NK-92 (cell line): ENCODE measurements around the gene LPIN3.

Experiments
- DNase-seq: peaks from one replicate; lab custom pipeline; 2025; ENCODE audit not compliant: unreplicated experiment; lab: John Stamatoyannopoulos, UW

LPIN3 gene

DNA sequence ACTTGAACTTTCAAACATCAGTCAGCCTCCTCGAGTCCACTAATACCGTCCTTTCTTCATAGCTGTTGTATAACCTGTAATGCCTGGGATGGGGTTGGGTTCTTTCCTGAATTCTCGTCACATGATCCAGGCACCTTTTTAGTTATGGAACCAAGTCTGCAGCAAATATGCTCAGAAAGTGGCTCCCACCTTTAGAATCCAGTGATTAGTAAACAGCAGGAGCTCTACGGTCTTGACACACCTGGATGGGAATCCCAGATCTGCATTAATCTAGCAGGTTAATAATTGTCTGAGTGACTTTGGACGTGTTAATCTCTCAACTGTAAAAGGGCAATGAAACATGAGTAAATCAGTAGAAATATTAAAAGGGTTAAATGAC, 22.4 kb upstream of the LPIN3 start:
- no peak for DNase-seq

- DNase-seq = no peak
These were observed 20.2 kb upstream of the LPIN3 start for GRCh38 chr20:41320441-41320840.

DNA sequence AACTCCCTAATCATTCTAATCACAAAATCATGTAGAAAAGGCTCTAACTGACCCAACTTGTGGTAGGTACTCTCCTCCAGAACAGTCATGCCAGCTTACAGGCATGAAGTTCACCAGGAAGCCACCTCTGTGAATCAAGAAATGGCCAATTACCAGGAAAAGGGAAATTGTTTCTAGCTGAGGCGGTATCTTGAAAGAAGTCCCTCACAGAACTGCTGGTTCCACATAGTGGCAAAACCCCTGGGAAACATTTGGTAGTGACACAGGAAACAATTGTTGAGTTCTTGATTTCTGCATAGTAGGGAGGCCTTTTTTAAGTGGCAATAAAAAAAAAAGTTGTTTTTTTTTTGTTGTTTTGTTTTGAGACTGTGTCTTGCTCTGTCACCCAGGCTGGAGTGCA, 19.6 kb upstream of the LPIN3 start:
- DNase-seq = no peak

GRCh38 chr20:41327178-41327577, 13.4 kb upstream of the LPIN3 start:
- no peak for DNase-seq

DNA sequence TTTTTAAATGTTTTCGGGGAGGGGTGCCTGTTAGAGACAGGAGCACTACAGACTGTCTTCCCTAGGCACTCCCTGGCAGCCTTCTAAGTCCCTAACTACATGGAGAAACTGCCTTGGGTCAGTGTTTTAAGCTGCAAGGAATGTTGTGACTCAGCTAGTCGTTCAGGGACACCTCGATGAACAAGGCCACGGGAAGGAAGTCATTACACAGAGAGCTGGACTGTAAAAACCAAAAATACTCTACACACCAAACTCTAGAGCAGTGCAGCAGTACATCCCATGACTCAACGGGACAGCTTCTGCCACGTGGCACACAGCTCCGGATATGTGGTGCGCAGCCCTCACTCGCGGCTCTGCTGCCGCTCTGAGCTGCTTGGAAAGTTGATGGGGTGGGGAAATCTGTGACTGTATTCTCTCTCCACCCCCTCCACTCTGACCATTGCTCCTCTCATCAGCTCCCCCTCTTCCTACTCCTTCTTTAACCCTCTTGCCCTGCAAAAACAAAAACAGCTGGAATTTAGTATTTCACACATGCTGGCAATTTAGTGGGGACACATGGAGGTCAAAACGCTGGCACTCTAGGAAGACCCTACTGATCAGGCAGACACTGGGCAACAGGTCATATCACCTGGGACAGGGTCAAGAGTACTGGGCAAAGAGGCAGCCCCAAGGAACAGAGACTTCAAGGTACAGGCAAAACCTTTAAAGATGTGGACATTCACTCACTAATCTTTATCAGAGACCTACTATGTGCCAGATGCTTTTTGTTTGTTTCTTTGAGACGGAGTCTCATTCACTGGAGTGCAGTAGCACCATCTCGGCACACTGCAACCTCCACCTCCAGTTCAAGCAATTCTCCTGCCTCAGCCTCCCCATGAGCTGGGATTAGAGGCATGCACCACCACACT, 10.9 kb upstream of the LPIN3 start:
- no peak for DNase-seq

DNA sequence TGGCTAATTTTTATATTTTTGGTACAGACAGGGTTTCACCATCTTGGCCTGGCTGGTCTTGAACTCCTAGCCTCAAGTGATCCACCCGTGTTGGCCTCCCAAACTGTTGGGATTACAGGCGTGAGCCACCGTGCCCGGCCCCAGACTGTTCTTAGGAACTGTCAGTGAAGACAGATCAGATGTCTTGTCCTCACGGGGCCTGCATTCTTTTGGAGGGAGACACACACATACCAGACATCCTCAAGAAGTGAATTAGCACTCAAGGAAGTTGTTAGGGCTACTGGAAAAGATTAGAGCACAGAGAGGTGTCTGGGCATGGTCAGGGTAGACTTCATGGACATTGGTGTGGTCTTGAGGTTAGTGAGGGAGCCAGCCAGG, 10.3 kb upstream of the LPIN3 start:
- no peak for DNase-seq

- DNase-seq = no peak
These were observed 9.7 kb upstream of the LPIN3 start for GRCh38 chr20:41330941-41331340.

DNA sequence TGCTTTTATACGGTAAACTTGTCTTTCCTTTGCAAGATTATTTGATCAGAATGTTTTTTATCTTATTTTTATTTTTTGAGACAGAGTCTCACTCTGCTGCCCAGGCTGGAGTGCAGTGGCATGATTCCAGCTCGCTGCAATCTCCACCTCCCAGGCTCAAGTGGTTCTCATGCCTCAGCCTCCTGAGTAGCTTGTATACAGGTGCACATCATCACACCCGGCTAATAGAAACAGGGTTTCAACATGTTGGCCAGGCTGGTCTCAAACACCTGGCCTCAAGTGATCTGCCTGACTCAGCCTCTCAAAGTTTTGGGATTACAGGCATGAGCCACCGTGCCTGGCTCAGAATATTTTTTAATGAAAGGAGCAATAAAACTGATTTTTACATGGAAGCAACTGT, 8.9 kb upstream of the LPIN3 start:
- DNase-seq = no peak

GRCh38 chr20:41334036-41334435, 6.6 kb upstream of the LPIN3 start:
- DNase-seq = no peak

GRCh38 chr20:41334443-41335421, 5.9 kb upstream of the LPIN3 start:
- DNase-seq = no peak

DNA sequence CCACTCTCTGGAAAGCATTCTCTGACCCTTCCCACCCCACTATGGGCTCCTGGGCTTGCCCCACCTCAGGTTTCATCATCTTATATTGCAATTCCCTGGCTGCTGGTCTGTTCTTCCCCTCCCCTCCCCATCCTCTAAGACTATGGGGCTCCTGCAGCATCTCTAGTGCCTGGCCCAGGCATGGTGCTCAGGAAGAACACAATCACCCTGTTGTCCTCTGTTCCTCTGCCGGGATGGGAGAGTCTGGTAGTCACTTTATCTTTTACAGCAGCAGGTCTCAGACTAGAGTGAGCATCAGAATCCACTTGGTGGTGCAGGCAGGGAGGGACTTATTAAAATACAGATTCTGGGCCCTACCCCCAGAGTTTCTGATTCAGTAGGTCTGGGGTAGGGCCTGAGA, 5.0 kb upstream of the LPIN3 start:
- no peak for DNase-seq

GRCh38 chr20:41336711-41337492, 3.7 kb upstream of the LPIN3 start:
- DNase-seq = no peak

- no peak for DNase-seq
These were observed 679 bp upstream of the LPIN3 start for GRCh38 chr20:41339957-41340326.

GRCh38 chr20:41342474-41343464, 2.1 kb downstream of the LPIN3 start:
- DNase-seq = no peak

DNA sequence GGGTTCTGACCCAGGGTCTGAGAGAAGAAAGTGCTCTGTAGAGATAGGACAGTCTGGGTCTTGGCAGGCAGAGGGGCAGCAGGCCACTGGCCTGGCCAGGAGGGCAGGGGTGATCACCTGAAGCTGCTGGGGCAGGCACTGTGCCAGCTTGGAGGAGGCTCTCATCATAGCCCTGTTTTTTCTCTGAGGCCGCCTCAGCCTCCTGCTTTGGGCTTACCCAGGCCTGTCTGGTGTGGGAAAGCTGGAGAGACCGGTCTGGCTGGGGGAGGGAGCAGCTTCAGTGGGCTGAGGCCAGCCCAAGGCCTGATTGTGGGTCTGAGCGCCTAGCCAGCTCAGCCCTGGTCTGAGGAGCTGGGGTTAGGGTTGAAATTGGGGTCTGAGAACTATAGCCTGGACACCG, 3.9 kb downstream of the LPIN3 start:
- DNase-seq = no peak

GRCh38 chr20:41344938-41345728, 4.5 kb downstream of the LPIN3 start:
- no peak for DNase-seq

DNA sequence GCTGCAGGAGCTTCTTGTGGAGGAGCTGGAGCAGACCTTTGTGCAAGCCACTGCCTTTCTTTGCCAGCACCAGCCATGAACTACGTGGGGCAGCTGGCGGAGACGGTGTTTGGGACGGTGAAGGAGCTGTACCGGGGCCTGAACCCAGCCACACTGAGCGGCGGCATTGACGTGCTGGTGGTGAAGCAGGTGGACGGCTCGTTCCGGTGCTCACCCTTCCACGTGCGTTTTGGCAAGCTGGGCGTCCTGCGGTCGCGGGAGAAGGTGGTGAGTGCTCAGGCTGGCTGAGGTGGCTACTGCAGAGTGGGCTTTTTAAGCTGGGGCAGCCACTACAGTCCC, 5.1 kb downstream of the LPIN3 start:
- no peak for DNase-seq

- DNase-seq = no peak
These were observed 7.2 kb downstream of the LPIN3 start for GRCh38 chr20:41347523-41348429.
